Uterus (tissue), 4 donors: Measurements from ENCODE around the gene ENOSF1. TPM values are rescaled to one million over a fixed set of nuclear protein-coding genes. Genes with fewer than 3 reads are reported as not detected.

Source experiments
- DNase-seq, 2 donors: peaks; one replicate each; pipeline ENCODE4 v3.0.0-alpha.2; 2019 to 2020
- H3K27ac ChIP-seq, 2 donors: fragments of 200-600 bp; sonication (generic); 1 replicate in 1 of 2; 2 replicates in 1 of 2; pipeline ENCODE4 v1.5.1; 2016 to 2018
- H3K27me3 ChIP-seq, 2 donors: fragments of 200-600 bp; sonication (generic); one replicate each; pipeline ENCODE4 v1.5.1; 2018 to 2019; ENCODE audit warnings: control low read depth in 1 of 2
- H3K36me3 ChIP-seq, 2 donors: fragments of 200-600 bp; sonication (generic); one replicate each; pipeline ENCODE4 v1.5.1; 2019; ENCODE audit warnings: control low read depth in 1 of 2
- H3K4me1 ChIP-seq, 2 donors: fragments of 200-600 bp; sonication (generic); one replicate each; pipeline ENCODE4 v1.5.1; 2018 to 2019; ENCODE audit warnings: control low read depth in 1 of 2
- H3K4me3 ChIP-seq, 2 donors: fragments of 200-600 bp; sonication (generic); 1 replicate in 1 of 2; 2 replicates in 1 of 2; pipeline ENCODE4 v1.5.1; 2018 to 2019; ENCODE audit warnings: mild to moderate bottlenecking in 1 of 2
- H3K9me3 ChIP-seq, 2 donors: fragments of 200-600 bp; sonication (generic); one replicate each; pipeline ENCODE4 v1.5.1; 2019; ENCODE audit warnings: control low read depth in 1 of 2
- POLR2A ChIP-seq, 2 donors: fragments of 450-650 bp; IDR thresholded peaks; one replicate each; pipeline ENCODE4 v1.6.1; 2016; ENCODE audit warnings: antibody characterized with exemption in 2 of 2, mild to moderate bottlenecking in 1 of 2, moderate library complexity in 1 of 2
- intact Hi-C: fragments of 100-400 bp; cut with DNase I; formaldehyde crosslinking; loops from one replicate; pipeline ENCODE4 v1.15.1; 2023; ENCODE audit warnings: low total_unique reads
- total RNA-seq, 4 donors: library from RNA; depleted of rRNA in 3 of 4; stranded (reverse); fragments of >200 nt in 3 of 4; gene quantifications; one replicate each; pipeline versions ENCODE4 v1.1.0 to v1.2.4, GENCODE V29; 2014 to 2023
- TF ChIP-seq, protein P1 (sequence below), 4 experiments: fragments of 200-600 bp in 2 of 4; fragments of 450-650 bp in 2 of 4; sonication (generic) in 2 of 4; IDR thresholded peaks; one replicate each; pipeline ENCODE4 v1.5.1; 2016 to 2019; ENCODE audit warnings: antibody characterized with exemption in 4 of 4, mild to moderate bottlenecking in 2 of 4, moderate library complexity in 1 of 4
- donor health status: DM: yes; HTN: yes; CAD: no.

ENOSF1 gene
- total RNA-seq, 4 donors from 2014 or later, result 12.0 to 110 (median 38.5) TPM

DNA sequence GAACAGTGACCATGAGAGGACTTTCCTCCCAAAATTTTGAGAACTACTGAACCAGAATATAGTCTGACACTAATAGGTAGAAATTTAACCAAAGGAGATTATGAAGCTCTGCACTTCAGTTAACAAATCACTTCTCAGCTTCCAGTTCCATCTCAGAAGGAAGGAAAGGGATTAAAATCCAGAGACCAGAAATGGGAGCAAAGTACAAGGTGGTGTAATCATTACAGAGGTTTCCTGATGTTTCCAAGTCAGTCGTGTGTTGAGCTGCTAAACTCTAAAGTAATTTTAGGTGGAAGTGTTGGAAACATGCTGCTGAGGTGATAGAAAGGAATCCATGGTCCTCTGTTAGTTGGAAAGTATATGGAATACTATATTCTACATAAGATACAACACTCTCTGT is 44.2 kb downstream of the ENOSF1 start:
- TF ChIP-seq POLR2A (IDR thresholded peaks at IDR 0.05), result no peak
- TF ChIP-seq, protein P1, sequence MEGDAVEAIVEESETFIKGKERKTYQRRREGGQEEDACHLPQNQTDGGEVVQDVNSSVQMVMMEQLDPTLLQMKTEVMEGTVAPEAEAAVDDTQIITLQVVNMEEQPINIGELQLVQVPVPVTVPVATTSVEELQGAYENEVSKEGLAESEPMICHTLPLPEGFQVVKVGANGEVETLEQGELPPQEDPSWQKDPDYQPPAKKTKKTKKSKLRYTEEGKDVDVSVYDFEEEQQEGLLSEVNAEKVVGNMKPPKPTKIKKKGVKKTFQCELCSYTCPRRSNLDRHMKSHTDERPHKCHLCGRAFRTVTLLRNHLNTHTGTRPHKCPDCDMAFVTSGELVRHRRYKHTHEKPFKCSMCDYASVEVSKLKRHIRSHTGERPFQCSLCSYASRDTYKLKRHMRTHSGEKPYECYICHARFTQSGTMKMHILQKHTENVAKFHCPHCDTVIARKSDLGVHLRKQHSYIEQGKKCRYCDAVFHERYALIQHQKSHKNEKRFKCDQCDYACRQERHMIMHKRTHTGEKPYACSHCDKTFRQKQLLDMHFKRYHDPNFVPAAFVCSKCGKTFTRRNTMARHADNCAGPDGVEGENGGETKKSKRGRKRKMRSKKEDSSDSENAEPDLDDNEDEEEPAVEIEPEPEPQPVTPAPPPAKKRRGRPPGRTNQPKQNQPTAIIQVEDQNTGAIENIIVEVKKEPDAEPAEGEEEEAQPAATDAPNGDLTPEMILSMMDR (IDR thresholded peaks at IDR 0.05), result no peak
- H3K27ac ChIP-seq, result no peak overlapping the region
- H3K4me1 ChIP-seq, result no peaks in the 10 kb centered on the region
- H3K27me3 ChIP-seq, result no peaks in the 10 kb centered on the region
- intact Hi-C loops, result no loop called here
- no peaks in the 10 kb centered on the region for H3K36me3 ChIP-seq
- no peaks in the 10 kb centered on the region for H3K9me3 ChIP-seq
- no peak overlapping the region for H3K4me3 ChIP-seq
- no peak for DNase-seq

DNA sequence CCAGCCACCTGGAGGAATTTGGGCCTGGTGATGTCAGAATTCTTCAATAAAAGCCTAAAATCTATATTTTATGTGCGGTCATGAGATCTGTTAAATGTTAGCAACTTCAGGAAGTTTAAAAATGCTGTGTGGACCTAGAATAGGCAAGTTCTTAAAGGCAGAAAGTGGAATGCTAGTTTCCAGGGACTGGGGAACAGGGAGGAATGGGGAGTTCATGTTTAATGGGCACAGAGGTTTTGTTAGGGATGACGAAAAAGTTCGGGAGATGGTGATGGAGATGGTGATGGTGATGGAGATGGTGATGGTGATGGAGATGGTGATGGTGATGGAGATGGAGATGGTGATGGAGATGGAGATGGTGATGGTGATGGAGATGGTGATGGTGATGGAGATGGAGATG is 45.8 kb downstream of the ENOSF1 start:
- intact Hi-C loops, result no loop called here
- no peaks in the 10 kb centered on the region for H3K36me3 ChIP-seq
- no peaks in the 10 kb centered on the region for H3K4me1 ChIP-seq
- DNase-seq, result no peak
- H3K4me3 ChIP-seq, result no peak overlapping the region
- H3K9me3 ChIP-seq, result no peaks in the 10 kb centered on the region
- no peak for TF ChIP-seq POLR2A (IDR thresholded peaks at IDR 0.05)
- TF ChIP-seq, protein P1 (IDR thresholded peaks at IDR 0.05), result no peak
- H3K27ac ChIP-seq, result no peak overlapping the region
- H3K27me3 ChIP-seq, result no peaks in the 10 kb centered on the region

DNA sequence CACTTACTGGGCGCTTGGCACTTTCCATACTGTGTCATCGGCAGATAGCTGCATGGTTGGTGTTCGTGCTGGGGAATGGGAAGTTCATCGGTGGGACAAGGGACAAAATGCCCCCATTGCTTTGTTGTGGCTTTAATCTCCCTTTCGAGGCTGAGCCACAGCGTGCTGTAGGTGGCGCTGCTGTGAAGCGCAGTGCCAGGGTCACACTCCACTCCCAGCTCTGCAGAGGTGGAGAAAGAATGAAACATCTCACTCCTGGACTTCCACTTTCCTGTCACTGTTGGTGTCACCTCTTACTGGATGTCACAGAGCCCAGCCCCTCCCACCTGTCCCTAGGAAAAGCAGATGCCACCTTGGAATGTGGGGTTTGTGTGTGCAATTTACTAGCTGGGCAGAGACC is 46.3 kb downstream of the ENOSF1 start:
- DNase-seq, result no peak
- no peaks in the 10 kb centered on the region for H3K9me3 ChIP-seq

DNA sequence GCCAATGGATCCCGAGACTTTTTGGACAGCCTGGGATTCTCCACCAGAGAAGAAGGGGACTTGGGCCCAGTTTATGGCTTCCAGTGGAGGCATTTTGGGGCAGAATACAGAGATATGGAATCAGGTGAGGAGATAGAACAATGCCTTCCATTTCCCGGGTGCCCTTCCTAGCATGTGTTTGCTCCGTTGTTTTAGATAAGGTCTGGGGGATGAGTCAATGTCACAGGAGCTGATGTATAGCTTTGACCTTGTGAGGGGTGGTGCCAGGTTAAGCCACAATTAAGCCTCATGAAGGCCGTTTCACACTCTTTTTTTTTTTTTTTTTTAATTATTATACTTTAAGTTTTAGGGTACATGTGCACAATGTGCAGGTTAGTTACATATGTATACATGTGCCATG is 50.2 kb downstream of the ENOSF1 start:
- H3K9me3 ChIP-seq, result no peaks in the 10 kb centered on the region
- no peak for DNase-seq
- H3K4me3 ChIP-seq, result no peak overlapping the region
- intact Hi-C loops, result no loop called here
- no peaks in the 10 kb centered on the region for H3K36me3 ChIP-seq
- peaks cover 0 to 1% of the 10 kb centered on the region in 2 donors for H3K27me3 ChIP-seq
- no peaks in the 10 kb centered on the region for H3K4me1 ChIP-seq
- no peak overlapping the region for H3K27ac ChIP-seq
- TF ChIP-seq, protein P1 (IDR thresholded peaks at IDR 0.05), result no peak
- TF ChIP-seq POLR2A (IDR thresholded peaks at IDR 0.05), result no peak

More for the DNA sequence above, 46.3 kb downstream of the ENOSF1 start:
- no peaks in the 10 kb centered on the region for H3K4me1 ChIP-seq
- intact Hi-C loops, result no loop called here
- TF ChIP-seq, protein P1 (IDR thresholded peaks at IDR 0.05), result no peak
- TF ChIP-seq POLR2A (IDR thresholded peaks at IDR 0.05), result no peak
- no peak overlapping the region for H3K4me3 ChIP-seq
- H3K27me3 ChIP-seq, result no peaks in the 10 kb centered on the region
- no peaks in the 10 kb centered on the region for H3K36me3 ChIP-seq
- no peak overlapping the region for H3K27ac ChIP-seq

DNA sequence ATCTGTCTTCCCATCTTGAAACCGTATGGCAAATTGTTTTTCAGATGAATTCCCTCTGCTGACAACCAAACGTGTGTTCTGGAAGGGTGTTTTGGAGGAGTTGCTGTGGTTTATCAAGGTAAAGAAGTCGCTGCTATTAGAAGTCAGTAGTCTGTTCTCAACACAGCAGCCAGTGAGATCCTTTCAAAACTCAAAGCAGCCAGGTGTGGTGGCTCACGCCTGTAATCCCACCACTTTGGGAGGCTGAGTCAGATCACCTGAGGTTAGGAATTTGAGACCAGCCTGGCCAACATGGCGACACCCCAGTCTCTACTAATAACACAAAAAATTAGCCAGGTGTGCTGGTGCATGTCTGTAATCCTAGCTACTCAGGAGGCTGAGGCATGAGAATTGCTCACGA is 52.8 kb downstream of the ENOSF1 start:
- Histone ChIP-seq H3K4me1 (no peaks in the 10 kb centered on the region), H3K9me3 (no peaks in the 10 kb centered on the region), H3K27me3 (peaks cover 0 to 3% of the 10 kb centered on the region in 2 donors), H3K4me3 (no peak overlapping the region), H3K27ac (no peak overlapping the region), H3K36me3 (no peaks in the 10 kb centered on the region)
- intact Hi-C loops, result no loop called here
- TF ChIP-seq POLR2A (IDR thresholded peaks at IDR 0.05), result no peak
- TF ChIP-seq, protein P1 (IDR thresholded peaks at IDR 0.05), result no peak
- DNase-seq, result no peak
